Measurements from ENCODE around the gene EPHA6.

- TF ChIP-seq CTCF (IDR thresholded peaks at IDR 0.05; ENCODE audit: low read length), result no peak
- no peak for TF ChIP-seq EZH2 (IDR thresholded peaks at IDR 0.05; ENCODE audit: borderline replicate concordance, low read length)
Measured at GRCh38 chr3:97177242-97177641, 362.8 kb downstream of the EPHA6 start.

Data from OCI-LY1 (cell line).